ENCODE results near the gene NBAS. TPM values are rescaled to one million over a fixed set of nuclear protein-coding genes. Genes with fewer than 3 reads are reported as not detected.

The NBAS gene
- total and polyA plus RNA-seq, 2 of the 4 experiments (the other 2 are of a cell fraction): 22.3 to 105 TPM

- POLR2A ChIA-PET (ENCODE audit: unreplicated experiment): no interaction called here
- Histone ChIP-seq H2BK5ac (ENCODE audit: low read depth, low read length, poor library complexity, severe bottlenecking) (no peak overlapping the region), H3K36me3 (ENCODE audit: control insufficient read depth, insufficient read depth, low read length) (peaks cover 12% of the 10 kb centered on the region; the same call in 1 of the 2 replicates), H3K4me1 (ENCODE audit: control insufficient read depth, insufficient read depth, low read length) (peaks cover 3% of the 10 kb centered on the region), H2AFZ (replicated peaks; ENCODE audit: low read length, poor library complexity) (no peak overlapping the region), H3K4ac (ENCODE audit: low read depth, low read length) (no peak overlapping the region), H2BK120ac (ENCODE audit: low read depth, low read length) (no peak overlapping the region), H3K18ac (ENCODE audit: low read depth, low read length) (no peak overlapping the region), H3K4me2 (ENCODE audit: low read depth, low read length) (no peak overlapping the region), H3K23ac (ENCODE audit: low read depth, low read length) (no peak overlapping the region), H3K27me3 (ENCODE audit: control insufficient read depth, insufficient read depth, low read length) (no peaks in the 10 kb centered on the region), H4K91ac (ENCODE audit: insufficient read depth, low read depth, low read length) (no peak overlapping the region), H4K20me1 (ENCODE audit: insufficient read depth, low read length) (no peaks in the 10 kb centered on the region), H2BK20ac (ENCODE audit: low read depth, low read length) (no peak overlapping the region), H2AK9ac (replicated peaks; ENCODE audit: low read depth, low read length, poor library complexity) (no peak overlapping the region), H3K56ac (ENCODE audit: extremely low read depth, insufficient read depth, low read length) (no peak overlapping the region), H2BK15ac (ENCODE audit: low read depth, low read length) (no peak overlapping the region), H4K5ac (ENCODE audit: low read depth, low read length) (no peak overlapping the region), H3K14ac (replicated peaks; ENCODE audit: low read depth, low read length) (no peak overlapping the region), H4K8ac (ENCODE audit: low read depth in 2 of 2, low read length in 2 of 2) (no peak overlapping the region), H3K9ac (ENCODE audit: low read depth, low read length) (no peak overlapping the region), H3K9me3 (ENCODE audit: control insufficient read depth, insufficient read depth, low read length) (no peaks in the 10 kb centered on the region), H3K79me1 (ENCODE audit: low read depth in 1 of 2, low read length in 2 of 2) (no peaks in the 10 kb centered on the region), H2AK5ac (ENCODE audit: low read depth, low read length) (no peak overlapping the region), H3K27ac (ENCODE audit: insufficient read depth, low read length) (no peak overlapping the region), H3K4me3 (ENCODE audit: insufficient read depth, low read depth, low read length) (no peak overlapping the region), H3K9me1 (ENCODE audit: insufficient read depth, low read length) (0 out of 2 replicates have a peak, but pooled peaks cover 3% of the 10 kb centered on the region)
- no peak for TF ChIP-seq MXI1 (IDR thresholded peaks at IDR 0.05; ENCODE audit: borderline replicate concordance, low read depth, low read length)
- TF ChIP-seq FOS (IDR thresholded peaks at IDR 0.05; ENCODE audit: low read depth, low read length): no peak
- TF ChIP-seq ELK1 (IDR thresholded peaks at IDR 0.05; ENCODE audit: borderline replicate concordance, low read depth, low read length): no peak
- no peak for TF ChIP-seq POLR2A (IDR thresholded peaks at IDR 0.05; ENCODE audit: low read depth, low read length)
- TF ChIP-seq CHD1 (IDR thresholded peaks at IDR 0.05; ENCODE audit: low read depth, low read length): no peak
- TF ChIP-seq USF2 (IDR thresholded peaks at IDR 0.05; ENCODE audit: low read depth, low read length): no peak
- no peak for TF ChIP-seq CEBPB (IDR thresholded peaks at IDR 0.05; ENCODE audit: low read depth, low read length)
- TF ChIP-seq RCOR1 (IDR thresholded peaks at IDR 0.05; ENCODE audit: insufficient replicate concordance, low read length): no peak
- no peak for TF ChIP-seq MAZ (IDR thresholded peaks at IDR 0.05; ENCODE audit: borderline replicate concordance, low read depth, low read length)
- TF ChIP-seq SMC3 (IDR thresholded peaks at IDR 0.05; ENCODE audit: low read depth, low read length): no peak
- no peak for TF ChIP-seq RFX5 (IDR thresholded peaks at IDR 0.05; ENCODE audit: low read depth, low read length)
- TF ChIP-seq MAFK (IDR thresholded peaks at IDR 0.05; ENCODE audit: low read depth, low read length): no peak
- no peak for TF ChIP-seq NFE2L2 (IDR thresholded peaks at IDR 0.05; ENCODE audit: low read depth, low read length)
- in situ Hi-C loops (cut with MboI; ENCODE audit: low sequenced_read_pairs): no loop called here
- dilution Hi-C loops (cut with HindIII; ENCODE audit: low sequenced_read_pairs, unreplicated experiment): no loop called here
- BruUV-seq (replicated peaks): no TSS peak
- ATAC-seq (ENCODE audit: low read depth) (no peak), DNase-seq (no peak)
- intact Hi-C loops (cut with micrococcal nuclease): no loop called here
- CTCF ChIA-PET: no interaction called here
These were observed 340.5 kb downstream of the NBAS start for GRCh38 chr2:15220603-15221002.

Data from IMR-90 (cell line).